Measurements from ENCODE around the gene LAPTM5.

The LAPTM5 gene

GRCh38 chr1:30741239-30741894 lies 16.2 kb downstream of the LAPTM5 start:
- no peak for DNase-seq

- DNase-seq: no peak
Measured at GRCh38 chr1:30740251-30741238, 17.0 kb downstream of the LAPTM5 start.

GRCh38 chr1:30739601-30740000 lies 18.0 kb downstream of the LAPTM5 start:
- DNase-seq: no peak

GRCh38 chr1:30738715-30739559 lies 18.6 kb downstream of the LAPTM5 start:
- no peak for DNase-seq

- DNase-seq: no peak
Measured at GRCh38 chr1:30738040-30738714, 19.4 kb downstream of the LAPTM5 start.

GRCh38 chr1:30737357-30738039 lies 20.1 kb downstream of the LAPTM5 start:
- no peak for DNase-seq

GRCh38 chr1:30735668-30736498 lies 21.7 kb downstream of the LAPTM5 start:
- no peak for DNase-seq

- DNase-seq: no peak
Measured at GRCh38 chr1:30735124-30735523, 22.4 kb downstream of the LAPTM5 start.

- no peak for DNase-seq
Measured at GRCh38 chr1:30734580-30734979, 23.0 kb downstream of the LAPTM5 start.

- DNase-seq: no peak
Measured at GRCh38 chr1:30734106-30734505, 23.5 kb downstream of the LAPTM5 start.

GRCh38 chr1:30733493-30733892 lies 24.1 kb downstream of the LAPTM5 start:
- DNase-seq: no peak

GRCh38 chr1:30732277-30732996 lies 25.1 kb downstream of the LAPTM5 start:
- DNase-seq: no peak

- DNase-seq: no peak
Measured at GRCh38 chr1:30731806-30732276, 25.7 kb downstream of the LAPTM5 start.

GRCh38 chr1:30731109-30731805 lies 26.3 kb downstream of the LAPTM5 start:
- no peak for DNase-seq

- DNase-seq: no peak
Measured at GRCh38 chr1:30730346-30731108, 27.0 kb downstream of the LAPTM5 start.

GRCh38 chr1:30729901-30730300 lies 27.7 kb downstream of the LAPTM5 start:
- DNase-seq: no peak

GRCh38 chr1:30728832-30729638 lies 28.5 kb downstream of the LAPTM5 start:
- no peak for DNase-seq

GRCh38 chr1:30728340-30728739 lies 29.2 kb downstream of the LAPTM5 start:
- no peak for DNase-seq

All from NCI-H2081 treated with DMSO at 0.1 percent for 48 hours (cell line).